GM19397 (cell line): Measurements from ENCODE around the gene CDK14.

Experiments used
- ATAC-seq: cut with Tn5 transposase; IDR thresholded peaks from one replicate; pipeline ENCODE4 v1.9.1; 2021; ENCODE audit warnings: mild to moderate bottlenecking, moderate library complexity; ENCODE audit not compliant: unreplicated experiment

The CDK14 gene

DNA sequence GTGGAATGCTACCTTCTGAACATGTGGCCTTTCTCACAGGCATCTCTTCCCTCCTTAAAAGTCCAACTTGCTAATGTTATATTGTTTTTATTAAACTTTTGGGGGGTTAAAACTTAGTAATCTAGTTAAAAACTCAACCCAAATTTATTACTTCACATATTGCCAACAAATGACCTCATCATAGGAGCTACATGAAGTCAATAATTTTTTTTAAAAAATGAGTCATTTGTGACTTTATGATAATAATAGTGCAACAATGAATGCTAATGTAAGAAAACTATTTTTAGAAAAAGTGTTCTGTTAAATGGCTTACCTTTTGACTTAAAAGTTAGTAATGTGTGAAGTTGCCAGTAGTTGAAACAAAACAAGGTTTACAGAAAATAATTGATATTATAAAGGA, 342.2 kb downstream of the CDK14 start:
- ATAC-seq = no peak

DNA sequence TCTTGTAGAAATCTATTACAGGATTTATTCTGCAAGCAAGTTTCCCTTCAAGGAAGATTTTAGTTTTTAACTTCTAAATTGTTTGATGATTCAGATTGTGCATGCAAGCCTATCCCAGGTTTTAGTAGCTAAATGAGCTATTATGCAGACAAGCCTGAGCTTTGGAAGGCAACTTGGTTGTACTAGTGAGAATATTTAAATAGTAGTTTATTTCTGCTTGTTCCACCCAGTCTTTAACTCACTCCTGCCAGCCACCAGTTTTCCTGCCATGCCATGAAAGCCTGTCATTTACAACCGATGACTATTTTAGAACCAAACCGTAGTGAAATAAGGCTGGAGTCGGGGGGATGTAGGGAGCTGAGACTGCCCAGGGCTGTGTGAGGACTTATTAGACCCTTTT, 343.5 kb downstream of the CDK14 start:
- ATAC-seq = no peak

DNA sequence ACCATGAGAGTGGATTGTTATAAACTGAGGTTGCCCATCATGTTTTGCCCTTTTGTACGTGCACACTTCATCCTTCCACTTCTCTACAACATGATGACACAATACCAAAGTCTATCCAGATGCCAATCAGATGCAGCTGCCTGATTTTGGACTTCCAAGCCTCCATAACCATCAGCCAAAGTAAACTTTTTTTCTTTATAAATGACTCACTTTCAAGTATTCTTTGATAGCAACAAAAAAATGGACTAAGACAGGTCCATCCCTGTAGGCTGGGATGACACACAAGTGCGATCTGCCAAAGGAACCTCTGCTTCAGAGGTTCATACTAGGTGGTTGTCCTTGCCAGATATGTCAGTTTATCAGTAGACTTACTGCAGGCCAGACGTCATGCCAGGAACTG, 347.9 kb downstream of the CDK14 start:
- ATAC-seq = no peak

DNA sequence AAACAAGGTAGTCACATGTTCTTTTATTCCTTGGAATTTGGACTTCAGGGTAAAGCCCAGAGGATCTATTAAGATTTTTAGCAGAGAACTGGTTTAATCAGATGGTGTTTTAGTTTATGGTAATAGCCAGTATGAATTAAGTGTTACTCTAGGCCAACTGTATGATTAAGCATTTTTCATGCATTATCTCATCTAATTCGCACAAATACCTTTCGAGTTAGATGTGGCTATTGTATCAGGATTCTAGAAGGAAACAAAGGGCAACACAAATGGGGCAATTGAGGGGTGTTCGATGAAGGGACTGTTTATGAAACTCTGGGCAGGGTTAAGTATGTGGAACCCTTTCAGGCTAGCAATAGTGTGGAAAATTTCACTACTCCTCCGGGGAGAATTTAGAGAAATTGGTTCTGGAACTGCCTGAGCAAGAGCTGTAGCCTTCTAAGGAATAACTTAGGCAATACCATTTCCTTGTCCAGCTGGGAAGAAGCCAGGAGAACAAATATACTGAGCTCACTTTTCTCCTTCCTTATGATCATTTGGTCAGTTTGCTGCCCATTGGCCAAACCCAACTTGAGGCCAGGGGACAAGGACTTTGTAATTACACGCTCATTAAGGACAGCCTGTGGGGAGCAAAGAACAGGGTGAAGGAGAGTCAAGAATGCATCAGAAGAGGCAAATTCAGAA, 349.1 kb downstream of the CDK14 start:
- ATAC-seq = no peak

DNA sequence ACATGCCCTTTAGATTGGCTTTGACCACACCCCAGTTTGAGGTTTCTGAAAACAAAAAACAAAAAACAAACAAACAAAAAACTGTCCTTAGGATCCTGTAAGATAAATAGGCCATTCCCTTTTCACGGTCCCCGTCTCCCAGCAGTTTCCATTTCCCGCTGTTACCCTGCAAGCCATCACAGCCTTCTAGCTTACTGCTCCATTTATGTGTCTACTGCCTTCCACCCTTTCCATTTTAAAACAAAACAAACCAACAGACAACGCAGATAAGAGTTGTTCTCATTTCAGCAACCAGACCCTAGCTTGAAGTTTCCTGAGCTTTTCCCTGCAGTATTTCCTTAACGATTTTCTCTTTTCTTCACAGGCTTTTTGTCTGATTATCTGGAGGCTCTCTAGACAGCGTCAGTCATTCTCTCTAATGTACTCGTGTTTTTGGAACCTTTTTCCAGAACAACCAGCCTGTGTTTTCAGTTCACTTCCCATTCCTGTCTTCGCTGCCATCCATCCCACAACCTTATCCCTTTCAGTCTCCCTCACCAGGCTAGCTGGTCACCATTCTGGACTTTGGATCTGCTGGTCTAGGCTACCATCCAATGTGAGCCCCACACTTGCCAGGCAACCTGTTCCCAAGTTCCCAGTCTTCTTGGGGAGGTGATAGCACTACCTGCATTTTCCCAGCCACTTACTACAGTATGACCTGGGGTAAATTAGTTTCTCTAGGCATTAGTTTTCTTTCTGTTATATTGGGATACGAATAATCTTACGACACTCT, 350.8 kb downstream of the CDK14 start:
- ATAC-seq = no peak

DNA sequence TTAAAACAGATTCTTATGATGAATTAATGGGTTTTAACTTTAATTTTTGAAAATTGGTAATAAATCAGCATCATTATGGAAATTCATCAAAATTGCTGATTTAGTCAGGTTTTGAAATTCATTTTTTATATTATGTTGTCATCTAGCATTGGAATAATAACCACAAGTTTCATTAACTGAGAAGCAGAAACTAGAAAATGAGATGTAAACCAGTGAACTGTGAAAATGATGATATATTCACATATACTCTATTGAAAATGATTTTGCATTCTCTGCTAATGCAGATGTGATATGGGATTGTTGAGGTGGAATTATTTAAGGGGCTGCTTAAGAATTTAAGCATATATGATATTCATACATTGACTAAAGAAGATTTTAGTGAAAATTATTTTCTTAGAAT, 352.0 kb downstream of the CDK14 start:
- no peak for ATAC-seq

DNA sequence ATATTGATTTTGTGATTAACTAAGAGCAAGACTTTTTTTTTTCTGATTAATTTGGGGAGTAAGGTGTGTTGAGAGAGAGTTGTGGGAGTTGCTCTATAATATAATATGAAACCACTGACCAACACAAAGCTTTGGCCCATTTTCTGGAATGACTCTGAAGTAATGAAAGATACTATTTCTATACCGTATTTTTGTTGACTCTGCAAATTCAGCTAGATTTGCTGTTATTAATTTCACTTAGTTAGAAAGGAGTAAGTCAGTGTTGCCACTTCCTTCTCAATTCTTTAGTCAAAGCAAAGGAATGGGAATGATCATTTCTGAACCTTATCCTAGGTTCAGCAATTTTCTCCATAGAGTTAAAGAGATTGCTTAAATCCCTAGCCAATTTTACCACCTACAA, 355.1 kb downstream of the CDK14 start:
- no peak for ATAC-seq

DNA sequence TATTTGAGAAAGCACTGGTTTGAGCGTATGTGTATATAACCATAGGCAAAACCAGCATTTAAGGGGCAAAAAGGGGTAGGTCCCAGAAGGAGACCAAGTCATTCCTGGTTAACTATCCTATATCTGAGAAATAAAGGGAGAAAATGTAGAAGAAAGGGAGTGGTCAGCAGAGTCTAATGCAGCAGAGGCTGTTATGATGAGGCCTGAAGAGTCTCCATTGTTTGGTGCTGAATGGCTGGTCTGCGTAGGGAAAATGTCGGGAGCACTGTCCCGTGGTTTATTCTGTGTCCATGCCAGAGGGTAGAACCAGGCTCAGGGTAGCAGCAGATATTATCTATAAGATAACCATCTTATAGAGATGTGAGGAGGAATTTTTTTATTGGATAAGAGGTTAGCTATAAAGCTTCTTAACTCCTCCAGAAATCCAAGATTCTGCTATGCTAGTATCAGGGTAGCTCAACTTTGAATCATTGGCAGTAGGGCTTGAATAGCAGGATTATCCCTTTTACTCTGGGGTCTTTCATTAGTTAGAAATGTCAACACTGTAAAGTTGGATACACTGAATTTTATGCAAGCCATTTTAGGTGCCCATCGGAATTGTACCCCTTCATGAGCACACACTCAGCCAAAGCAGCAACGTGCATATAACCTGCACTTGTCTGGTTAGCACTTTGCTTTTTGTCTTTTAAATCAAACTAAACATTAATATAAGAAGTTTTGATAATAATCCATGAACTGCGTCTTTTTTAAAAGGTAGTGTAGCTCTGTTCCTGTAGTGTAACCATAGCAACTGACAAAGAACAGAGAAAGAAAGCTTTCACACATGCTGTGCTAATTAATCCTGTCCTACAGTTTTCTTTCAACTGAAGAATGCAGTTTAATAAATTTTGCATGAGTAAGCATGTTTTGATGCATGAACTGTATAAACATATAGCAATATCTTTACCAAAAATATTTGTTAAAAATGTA, 356.1 kb downstream of the CDK14 start:
- ATAC-seq = no peak

DNA sequence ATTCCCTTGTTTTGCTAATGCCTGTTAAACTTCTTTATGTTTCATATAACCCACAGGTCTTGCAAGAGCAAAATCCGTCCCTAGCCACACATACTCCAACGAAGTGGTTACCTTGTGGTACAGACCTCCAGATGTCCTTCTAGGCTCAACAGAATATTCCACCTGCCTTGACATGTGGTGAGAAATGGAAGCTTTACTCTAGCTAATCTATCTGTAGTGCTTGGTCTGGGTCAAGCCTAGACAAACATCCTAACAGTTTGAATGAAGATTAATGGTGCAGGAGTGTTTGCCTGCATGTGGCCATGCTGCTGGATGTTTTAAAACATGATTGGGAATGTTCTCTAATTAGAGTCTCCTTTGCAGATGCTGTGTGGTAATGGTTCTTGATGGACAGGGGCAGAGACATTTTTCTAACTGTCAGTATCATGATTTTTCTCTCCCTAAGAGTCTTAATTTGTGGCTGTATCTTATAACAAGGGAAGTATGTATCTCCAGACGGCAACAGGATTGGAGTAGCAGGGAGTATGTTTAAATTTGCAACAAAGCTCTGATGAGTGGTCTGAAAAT, 359.6 kb downstream of the CDK14 start:
- ATAC-seq = no peak

DNA sequence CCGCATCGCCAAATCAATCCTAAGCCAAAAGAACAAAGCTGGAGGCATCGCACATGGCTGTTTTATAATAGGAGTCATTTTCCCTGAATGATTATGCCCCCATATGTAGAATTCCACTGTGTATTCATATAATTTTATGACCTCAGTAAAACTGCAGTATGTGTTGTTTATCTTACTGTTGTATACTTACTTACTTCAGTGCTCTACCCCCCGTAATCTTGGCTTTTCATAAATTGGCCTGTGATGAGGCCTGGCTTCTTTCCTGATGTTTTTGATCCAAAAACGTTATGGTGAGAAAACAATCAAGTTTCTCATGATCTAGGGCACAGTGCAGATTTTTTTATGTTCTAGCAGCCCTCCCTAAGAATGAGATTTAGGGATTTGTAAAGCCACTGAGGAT, 361.8 kb downstream of the CDK14 start:
- ATAC-seq = no peak

DNA sequence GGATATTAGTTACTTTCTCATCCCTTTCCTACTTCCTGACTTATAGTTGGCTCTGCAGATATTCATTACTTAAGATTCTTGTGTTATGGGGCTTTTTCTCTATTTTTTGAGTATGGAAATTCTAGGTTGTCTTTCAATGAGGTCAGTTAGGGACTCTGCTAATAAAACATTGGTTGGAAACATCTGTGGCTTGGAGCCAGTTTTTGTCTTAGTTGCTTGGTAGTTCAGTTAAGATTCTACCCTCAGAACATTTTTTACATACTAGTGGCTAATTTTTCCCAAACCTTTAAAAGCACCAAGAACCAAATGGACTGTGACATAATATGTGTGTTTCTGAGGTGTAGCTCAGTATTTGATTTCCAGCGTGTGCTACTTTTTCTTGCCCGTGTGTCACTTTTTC, 362.5 kb downstream of the CDK14 start:
- no peak for ATAC-seq

DNA sequence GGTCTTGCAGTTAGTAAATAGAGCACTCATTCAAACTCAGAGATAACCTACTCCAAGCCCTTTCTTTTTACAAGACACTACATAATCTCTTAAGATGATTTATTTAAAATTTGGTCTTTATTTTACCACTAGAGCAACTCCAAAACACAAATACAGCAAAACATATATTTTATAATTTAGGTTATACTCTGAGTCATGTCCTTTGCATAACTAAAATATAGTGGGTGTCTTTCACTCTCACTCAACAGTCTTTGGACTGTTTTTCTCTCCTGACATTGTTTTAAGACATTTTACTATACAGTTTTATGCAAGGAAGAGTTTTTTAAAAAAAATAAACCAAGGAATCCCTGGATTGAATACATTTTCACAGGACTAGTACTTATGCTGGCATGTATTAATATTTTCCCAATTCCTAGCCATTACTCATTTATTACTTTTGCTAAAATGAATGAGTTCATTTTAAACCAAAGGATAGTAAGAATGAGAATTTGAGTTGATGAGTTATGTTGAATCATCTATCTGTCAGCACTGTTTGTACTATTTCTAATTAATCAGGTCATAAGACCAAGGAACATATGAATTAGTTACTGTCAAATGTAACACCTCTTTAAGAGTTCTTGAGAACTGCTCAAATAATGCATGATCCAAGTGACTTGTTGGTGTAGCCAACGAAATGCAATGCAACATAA, 365.1 kb downstream of the CDK14 start:
- no peak for ATAC-seq

DNA sequence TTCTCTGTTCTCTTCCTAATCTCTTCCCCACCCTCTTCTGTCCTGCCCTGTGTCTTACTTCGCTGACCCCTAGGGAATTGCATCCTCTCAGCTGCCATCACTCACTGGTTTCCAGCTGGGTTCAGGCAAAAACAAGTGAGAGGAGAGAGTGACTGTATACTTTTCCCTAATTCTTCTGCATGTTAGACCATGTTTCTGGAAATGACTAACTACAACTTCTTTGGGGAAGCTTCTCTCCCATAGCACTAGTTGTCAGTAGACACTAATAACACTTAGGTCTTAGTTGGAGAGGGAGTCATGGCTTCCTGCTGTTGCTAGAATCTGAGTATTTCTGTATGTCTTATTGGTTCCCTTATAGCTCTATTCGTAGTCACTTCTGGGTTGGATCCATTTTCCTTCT, 369.1 kb downstream of the CDK14 start:
- no peak for ATAC-seq

DNA sequence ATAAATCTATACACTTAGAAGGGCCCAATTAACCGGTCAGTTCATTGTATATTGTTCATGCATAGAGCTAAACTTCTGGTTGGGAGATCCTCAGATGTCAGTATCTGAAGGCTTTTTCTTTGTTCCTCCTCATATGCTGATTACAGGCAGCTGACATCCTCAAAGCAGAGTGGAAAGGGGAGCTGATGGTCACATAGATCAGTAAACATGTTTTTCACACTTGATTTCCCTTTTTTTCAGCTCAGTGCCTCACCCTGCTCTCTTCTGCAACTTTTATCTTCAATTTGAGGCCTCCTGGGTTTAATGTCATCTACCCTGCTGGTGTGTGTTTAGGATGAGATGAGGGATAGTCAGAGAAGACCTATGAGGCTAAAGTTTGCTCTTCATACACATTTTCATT, 370.2 kb downstream of the CDK14 start:
- ATAC-seq = no peak

DNA sequence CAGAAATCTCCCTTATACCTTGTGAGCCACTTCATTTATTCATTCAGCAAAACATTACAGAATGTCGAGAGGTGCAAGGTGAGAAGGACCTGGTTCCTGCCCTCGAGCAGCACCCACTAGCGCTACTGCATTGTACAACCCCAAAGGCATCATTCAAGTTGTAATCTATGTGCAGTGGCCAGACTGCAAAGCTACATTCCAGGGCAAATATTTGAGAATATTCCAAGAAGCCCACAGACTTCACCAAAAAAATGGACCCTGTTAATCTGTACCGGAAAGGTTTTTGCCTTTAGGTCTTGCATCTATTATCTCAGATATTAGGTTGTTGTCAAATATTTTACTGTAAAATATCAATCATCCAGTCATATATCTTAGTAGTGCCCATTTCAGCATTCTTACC, 372.8 kb downstream of the CDK14 start:
- no peak for ATAC-seq

DNA sequence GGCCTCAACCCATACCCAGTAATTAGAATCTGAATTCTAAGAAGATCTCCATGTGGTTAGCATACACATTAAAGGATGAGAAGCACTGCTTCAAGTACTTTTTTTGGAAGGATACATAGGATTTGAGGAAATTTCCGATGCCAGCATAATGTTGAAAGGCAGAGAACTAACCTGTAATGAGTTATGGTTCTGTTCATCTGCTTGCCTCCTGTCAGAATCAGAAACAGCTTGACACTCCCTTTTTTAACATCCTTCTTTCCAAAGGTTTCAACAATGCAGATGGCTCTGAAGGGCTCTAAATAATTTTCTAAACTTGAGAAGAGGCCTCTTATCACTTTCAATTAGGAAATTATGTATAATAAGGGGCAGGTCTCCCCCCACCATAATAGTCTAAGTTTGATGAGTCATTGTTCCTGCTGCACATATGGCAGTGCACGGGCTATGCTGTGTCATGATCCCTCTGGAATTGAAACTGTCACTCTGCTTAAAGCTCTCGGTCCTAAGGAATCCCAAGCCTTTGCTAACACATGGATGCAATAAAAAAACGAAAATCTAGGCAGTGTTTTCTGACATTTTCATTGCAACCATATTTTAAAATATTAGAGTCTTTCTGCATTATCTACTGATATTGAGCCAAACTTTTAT, 376.9 kb downstream of the CDK14 start:
- no peak for ATAC-seq

DNA sequence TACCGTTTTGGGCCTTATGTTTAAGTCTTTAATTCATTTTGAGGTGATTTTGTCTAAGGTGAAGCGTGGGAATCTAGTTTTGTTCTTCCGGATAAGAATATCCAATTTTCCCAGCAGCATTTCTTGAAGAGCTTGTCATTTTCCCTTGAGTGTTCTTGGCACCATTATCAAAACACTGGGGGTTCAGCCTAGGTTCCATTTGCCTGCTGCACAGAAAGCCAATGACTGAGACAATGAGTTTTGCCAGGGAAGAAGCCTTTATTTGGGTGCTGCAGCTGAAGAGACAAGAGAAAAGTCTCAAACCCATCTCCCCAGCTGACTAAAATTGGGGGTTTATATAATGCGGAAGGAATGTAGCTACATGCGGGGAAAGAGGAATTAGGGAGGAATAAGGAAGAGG, 380.9 kb downstream of the CDK14 start:
- no peak for ATAC-seq

DNA sequence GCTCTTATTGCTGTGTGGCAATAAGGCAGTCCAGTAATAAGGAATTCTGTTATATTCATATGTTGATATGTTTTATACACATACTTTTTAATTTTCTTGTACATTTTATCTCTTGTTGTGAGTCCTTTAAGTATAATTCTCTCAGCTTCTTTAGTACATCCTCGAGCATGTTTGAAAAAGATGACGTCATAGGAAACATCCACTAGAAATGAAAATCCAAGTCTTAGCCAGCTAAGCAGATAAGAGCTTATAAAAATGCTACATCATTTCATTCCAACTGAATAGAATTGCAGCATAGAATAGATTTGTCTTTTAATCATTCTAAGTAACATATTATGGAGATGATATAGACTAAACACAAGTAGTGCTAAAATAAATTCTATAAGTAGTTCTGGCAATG, 384.4 kb downstream of the CDK14 start:
- no peak for ATAC-seq

DNA sequence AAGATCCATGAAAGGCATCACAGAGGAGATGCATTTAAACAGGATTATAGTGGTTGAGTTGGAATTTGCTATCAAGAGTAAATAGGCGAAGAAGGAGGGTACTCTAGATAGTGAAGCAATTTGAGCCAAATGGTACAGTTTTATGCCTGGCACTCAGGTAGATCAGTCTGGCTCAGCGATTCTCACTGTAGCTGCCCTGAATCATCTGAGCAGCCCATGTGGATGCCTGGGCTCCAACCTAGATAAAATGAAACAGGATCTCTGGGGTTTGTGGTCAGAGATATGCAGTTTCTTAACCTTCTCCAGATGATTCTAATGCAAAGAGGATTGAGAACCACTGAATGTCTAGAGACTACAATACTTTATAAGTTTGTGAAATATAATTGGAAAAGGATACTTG, 386.1 kb downstream of the CDK14 start:
- no peak for ATAC-seq

DNA sequence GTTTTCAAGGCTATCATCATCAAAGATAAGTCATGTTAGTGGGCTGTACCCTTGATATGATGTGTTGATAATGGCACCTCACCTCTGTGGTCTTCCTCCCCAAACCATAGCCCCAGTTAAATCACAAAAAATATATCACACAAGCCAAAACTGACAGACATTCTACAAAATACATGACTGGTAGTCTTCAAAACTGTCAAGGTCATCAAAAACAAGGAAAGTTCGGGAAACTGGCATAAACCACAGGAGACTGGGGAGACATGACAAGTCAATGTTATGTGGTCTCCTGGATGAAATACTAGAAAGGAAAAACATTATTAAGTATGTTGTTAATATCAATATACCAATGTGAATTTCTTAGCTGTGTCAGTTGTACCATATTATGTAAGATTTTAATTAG, 388.6 kb downstream of the CDK14 start:
- ATAC-seq = no peak
